PFSK-1 (cell line): ENCODE data around the gene CUEDC1.

Experiments used
- FOXP2 ChIP-seq: optimal IDR thresholded peaks from 2 replicates; pipeline ENCODE3; 2011; ENCODE audit warnings: borderline replicate concordance, control low read depth, inconsistent platforms; ENCODE audit not compliant: insufficient read depth; ENCODE audit errors: extremely low read length, extremely low read depth
- POLR2AphosphoS5 ChIP-seq: IDR thresholded peaks from 2 replicates; pipeline ENCODE4 v1.6.1; 2012; ENCODE audit warnings: low read depth, mild to moderate bottlenecking, control low read depth, low read length, moderate library complexity
- REST ChIP-seq, 2 experiments: IDR thresholded peaks; 2 replicates each; pipeline versions ENCODE4 v1.6.1 to v1.8.0; 2011 to 2012; ENCODE audit warnings: low read depth in 2 of 2, low read length in 2 of 2, control low read depth in 1 of 2, inconsistent platforms in 1 of 2, mild to moderate bottlenecking in 1 of 2, moderate library complexity in 1 of 2; ENCODE audit not compliant: insufficient read depth in 1 of 2
- SIN3A ChIP-seq: IDR thresholded peaks from 2 replicates; pipeline ENCODE4 v1.6.1; 2012; ENCODE audit warnings: mild to moderate bottlenecking, low read length, moderate library complexity, borderline replicate concordance; ENCODE audit not compliant: insufficient read depth
- TAF1 ChIP-seq: IDR thresholded peaks from 2 replicates; pipeline ENCODE4 v1.6.1; 2012; ENCODE audit warnings: low read length, control low read depth, borderline replicate concordance; ENCODE audit not compliant: insufficient read depth

The CUEDC1 gene

GRCh38 chr17:57817299-57817698 lies 137.9 kb downstream of the CUEDC1 start:
- TF ChIP-seq SIN3A (no peak), FOXP2 (no peak), REST (IDR thresholded peaks at IDR 0.05; ENCODE audit: insufficient read depth in 1 of 2, low read depth in 2 of 2, low read length in 2 of 2) (no peak), POLR2AphosphoS5 (no peak), TAF1 (no peak)

GRCh38 chr17:57814421-57814820 lies 140.8 kb downstream of the CUEDC1 start:
- TF ChIP-seq TAF1 (no peak), SIN3A (no peak), FOXP2 (no peak), POLR2AphosphoS5 (no peak), REST (IDR thresholded peaks at IDR 0.05; ENCODE audit: insufficient read depth in 1 of 2, low read depth in 2 of 2, low read length in 2 of 2) (no peak)

- TF ChIP-seq TAF1: no peak
- TF ChIP-seq FOXP2: no peak
- TF ChIP-seq SIN3A: no peak
- no peak for TF ChIP-seq REST (IDR thresholded peaks at IDR 0.05; ENCODE audit: insufficient read depth in 1 of 2, low read depth in 2 of 2, low read length in 2 of 2)
- TF ChIP-seq POLR2AphosphoS5: no peak
These were observed 143.5 kb downstream of the CUEDC1 start for GRCh38 chr17:57811638-57812280.
